GM12878 (cell line): ENCODE data around the gene IMMP2L. TPM values are rescaled to one million over a fixed set of nuclear protein-coding genes. Genes with fewer than 3 reads are reported as not detected.

ENCODE experiments used
- ATAC-seq: fragments of 200-7000 bp; cut with Tn5 transposase; 3 replicates; pipeline ENCODE4 v1.9.1; 2020; ENCODE audit warnings: mild to moderate bottlenecking, moderate library complexity
- BruUV-seq: library from RNA; stranded (reverse); fragments of 400-500 nt; replicated peaks from 2 replicates; lab custom pipeline; 2021; lab: Mats Ljungman, UMichigan
- CTCF ChIA-PET: fragments of 300-600 bp; sonication (Branson Sonifier 250); formaldehyde crosslinking; extraction: SDS; loops from one replicate; lab custom pipeline; 2021; ENCODE audit warnings: inconsistent platforms; lab: Yijun Ruan, JAX
- POLR2A ChIA-PET: fragments of 350-600 bp; formaldehyde crosslinking; extraction: SDS; loops from one replicate; lab custom pipeline; 2021; ENCODE audit warnings: inconsistent platforms; lab: Charles Lee
- RAD21 ChIA-PET: fragments of 300-600 bp; sonication (Branson Sonifier 250); formaldehyde crosslinking; loops from one replicate; lab custom pipeline; 2023; ENCODE audit warnings: antibody characterized with exemption; ENCODE audit not compliant: unreplicated experiment; lab: Charles Lee
- SMC1A ChIA-PET: fragments of 300-600 bp; sonication (Branson Sonifier 250); formaldehyde crosslinking; loops from one replicate; lab custom pipeline; 2023; ENCODE audit not compliant: unreplicated experiment, uncharacterized antibody; lab: Charles Lee
- DNase-seq: peaks from one replicate; pipeline ENCODE4 v3.0.0-alpha.2; 2011; ENCODE audit warnings: low read depth, low spot score
- FAIRE-seq: peaks from 3 replicates; lab custom pipeline; 2011; peaks lifted over from hg19 to GRCh38; lab: Jason Lieb, UNC
- H2AFZ ChIP-seq: 2 replicates; pipeline ENCODE4 v1.6.0; 2011; ENCODE audit warnings: low read depth, low read length, control low read depth; ENCODE audit not compliant: control insufficient read depth
- H3K27ac ChIP-seq: 2 replicates; pipeline ENCODE4 v1.5.1; 2011; ENCODE audit warnings: control low read depth; ENCODE audit not compliant: control insufficient read depth, insufficient read depth
- H3K27me3 ChIP-seq, 2 experiments: replicated peaks in 1 of 2; 2 replicates each; pipeline versions ENCODE4 v1.6.0 to v1.6.1; 2011; ENCODE audit warnings: low read length in 1 of 2; ENCODE audit not compliant: control insufficient read depth in 2 of 2, insufficient read depth in 2 of 2
- H3K36me3 ChIP-seq, 2 experiments: 2 replicates each; pipeline ENCODE4 v1.5.1; 2011; ENCODE audit warnings: low read length in 1 of 2; ENCODE audit not compliant: control insufficient read depth in 2 of 2, insufficient read depth in 2 of 2
- H3K4me1 ChIP-seq: 2 replicates; pipeline ENCODE4 v1.6.1; 2011; ENCODE audit warnings: mild to moderate bottlenecking, low read length, moderate library complexity, mixed read lengths; ENCODE audit not compliant: control insufficient read depth, insufficient read depth
- H3K4me2 ChIP-seq: 2 replicates; pipeline ENCODE4 v1.6.0; 2011; ENCODE audit warnings: control low read depth; ENCODE audit not compliant: control insufficient read depth, insufficient read depth
- H3K4me3 ChIP-seq: fragments of 200-600 bp; sonication (generic); 2 replicates; pipeline ENCODE4 v1.5.1; 2016
- H3K79me2 ChIP-seq: 2 replicates; pipeline ENCODE4 v1.6.0; 2011; ENCODE audit warnings: low read length; ENCODE audit not compliant: control insufficient read depth, insufficient read depth
- H3K9ac ChIP-seq: 2 replicates; pipeline ENCODE4 v1.8.0; 2011; ENCODE audit warnings: low read length, control low read depth, mixed read lengths; ENCODE audit not compliant: control insufficient read depth, insufficient read depth
- H3K9me3 ChIP-seq: replicated peaks from 3 replicates; pipeline ENCODE4 v1.5.1; 2011; ENCODE audit warnings: mild to moderate bottlenecking, low read length; ENCODE audit not compliant: control insufficient read depth, insufficient read depth
- H4K20me1 ChIP-seq: 2 replicates; pipeline ENCODE4 v1.6.0; 2011; ENCODE audit not compliant: control insufficient read depth, insufficient read depth
- ASH2L ChIP-seq: fragments of 300-600, 200-600 bp; sonication (generic); IDR thresholded peaks from 2 replicates; pipeline ENCODE4 v1.6.1; 2017; ENCODE audit warnings: low read depth, mild to moderate bottlenecking, borderline replicate concordance
- BCLAF1 ChIP-seq: fragments of 450-650 bp; IDR thresholded peaks from 2 replicates; pipeline ENCODE4 v1.6.1; 2017; ENCODE audit warnings: antibody characterized with exemption, mild to moderate bottlenecking, moderate library complexity
- CHD2 ChIP-seq: IDR thresholded peaks from 2 replicates; pipeline ENCODE4 v1.6.1; 2011; ENCODE audit warnings: low read depth, low read length, improper control_type of control experiment, borderline replicate concordance
- FOS ChIP-seq: IDR thresholded peaks from 3 replicates; pipeline ENCODE4 v1.6.1; 2011; ENCODE audit warnings: borderline replicate concordance; ENCODE audit not compliant: insufficient read length; ENCODE audit errors: extremely low read depth
- JUNB ChIP-seq: IDR thresholded peaks from 2 replicates; pipeline ENCODE4 v1.6.1; 2016; ENCODE audit warnings: antibody characterized with exemption, mild to moderate bottlenecking
- MTA3 ChIP-seq: IDR thresholded peaks from 2 replicates; pipeline ENCODE4 v1.6.1; 2012; ENCODE audit warnings: low read length, inconsistent platforms, borderline replicate concordance
- RAD51 ChIP-seq: fragments of 450-650 bp; IDR thresholded peaks from 2 replicates; pipeline ENCODE4 v1.6.1; 2016; ENCODE audit warnings: moderate library complexity, mild to moderate bottlenecking, inconsistent platforms
- RB1 ChIP-seq: fragments of 450-650 bp; formaldehyde crosslinking; IDR thresholded peaks from 2 replicates; pipeline ENCODE4 v1.6.1; 2017; ENCODE audit warnings: mild to moderate bottlenecking, borderline replicate concordance
- RCOR1 ChIP-seq: conservative IDR thresholded peaks from 2 replicates; pipeline ENCODE4 v1.6.1; 2012; ENCODE audit warnings: low read depth, low read length, improper control_type of control experiment
- RUNX3 ChIP-seq: IDR thresholded peaks from 2 replicates; pipeline ENCODE4 v1.6.1; 2012; ENCODE audit warnings: low read length, inconsistent platforms
- SIX5 ChIP-seq: IDR thresholded peaks from 2 replicates; pipeline ENCODE4 v1.6.1; 2011; ENCODE audit warnings: mild to moderate bottlenecking, low read depth, low read length, moderate library complexity; ENCODE audit not compliant: severe bottlenecking
- SMAD5 ChIP-seq: IDR thresholded peaks from 2 replicates; pipeline ENCODE4 v1.6.1; 2016; ENCODE audit warnings: antibody characterized with exemption, low read depth
- TBL1XR1 ChIP-seq: IDR thresholded peaks from 2 replicates; pipeline ENCODE4 v1.6.1; 2012; ENCODE audit warnings: low read depth, low read length, improper control_type of control experiment
- TCF7 ChIP-seq: IDR thresholded peaks from 2 replicates; pipeline ENCODE4 v1.6.1; 2014; ENCODE audit warnings: antibody characterized with exemption, borderline replicate concordance
- YY1 ChIP-seq: IDR thresholded peaks from 2 replicates; pipeline ENCODE4 v1.6.1; 2011; ENCODE audit warnings: low read depth, mild to moderate bottlenecking, low read length
- WGBS: methylation state at CpG from one replicate; pipeline ENCODE4 v1.1.6; 2016; ENCODE audit warnings: low lambda C conversion rate; ENCODE audit not compliant: insufficient replicate concordance, insufficient coverage; ENCODE audit errors: missing lambda C conversion rate; 5-methylcytosine and 5-hydroxymethylcytosine counted together
- in situ Hi-C: fragments of 300-500 bp; cut with MboI; formaldehyde crosslinking; loops from 9 replicates; pipeline ENCODE4 v1.14.3; 2018; ENCODE audit warnings: mixed read lengths
- intact Hi-C: fragments of 100-400 bp; cut with micrococcal nuclease; formaldehyde crosslinking; loops from one replicate; pipeline ENCODE4 v1.14.2; 2022; ENCODE audit not compliant: unreplicated experiment
- polyA plus RNA-seq, 11 experiments: library from polyadenylated mRNA; depleted of rRNA in 4 of 11; unstranded in 6 of 11; stranded (reverse) in 5 of 11; fragments of >200 nt; fragmentation: Nextera tagmentation in 4 of 11; fragmentation: Illumina TruSeq in 1 of 11; extraction: Ambion mirVana in 4 of 11; extraction: Trizol in 1 of 11; gene quantifications; 1 replicate in 1 of 11; 2 replicates in 10 of 11; pipeline versions ENCODE4 v1.2.1 to v1.2.3, GENCODE V29; 2011 to 2016; ENCODE audit warnings: inconsistent platforms in 2 of 11, missing spikeins in 2 of 11, low read depth in 1 of 11
- total RNA-seq, 4 experiments: library from RNA; depleted of rRNA in 3 of 4; stranded (reverse); fragments of >200 nt in 3 of 4; fragmentation: Illumina TruSeq in 1 of 4; extraction: Trizol in 1 of 4; gene quantifications; 2 replicates each; pipeline versions ENCODE4 v1.2.1 to v1.2.3, GENCODE V29; 2013 to 2021
- TF ChIP-seq, protein P1 (sequence below): fragments of 450-650 bp; IDR thresholded peaks from 2 replicates; pipeline ENCODE4 v1.6.1; 2017; ENCODE audit warnings: mild to moderate bottlenecking
- TF ChIP-seq, protein P2 (sequence below): fragments of 450-650 bp; IDR thresholded peaks from 2 replicates; pipeline ENCODE4 v1.6.1; 2018; ENCODE audit warnings: borderline replicate concordance, mild to moderate bottlenecking; ENCODE audit not compliant: partially characterized antibody

Gene IMMP2L
- total and polyA plus RNA-seq, 10 of the 15 experiments (the other 5 are each of a cell fraction or from before 2014, with no cell fraction given), result 12.6 to 46.3 (median 19.6) TPM

- TF ChIP-seq BCLAF1, result no peak
- no peak for TF ChIP-seq MTA3
- TF ChIP-seq, protein P1, sequence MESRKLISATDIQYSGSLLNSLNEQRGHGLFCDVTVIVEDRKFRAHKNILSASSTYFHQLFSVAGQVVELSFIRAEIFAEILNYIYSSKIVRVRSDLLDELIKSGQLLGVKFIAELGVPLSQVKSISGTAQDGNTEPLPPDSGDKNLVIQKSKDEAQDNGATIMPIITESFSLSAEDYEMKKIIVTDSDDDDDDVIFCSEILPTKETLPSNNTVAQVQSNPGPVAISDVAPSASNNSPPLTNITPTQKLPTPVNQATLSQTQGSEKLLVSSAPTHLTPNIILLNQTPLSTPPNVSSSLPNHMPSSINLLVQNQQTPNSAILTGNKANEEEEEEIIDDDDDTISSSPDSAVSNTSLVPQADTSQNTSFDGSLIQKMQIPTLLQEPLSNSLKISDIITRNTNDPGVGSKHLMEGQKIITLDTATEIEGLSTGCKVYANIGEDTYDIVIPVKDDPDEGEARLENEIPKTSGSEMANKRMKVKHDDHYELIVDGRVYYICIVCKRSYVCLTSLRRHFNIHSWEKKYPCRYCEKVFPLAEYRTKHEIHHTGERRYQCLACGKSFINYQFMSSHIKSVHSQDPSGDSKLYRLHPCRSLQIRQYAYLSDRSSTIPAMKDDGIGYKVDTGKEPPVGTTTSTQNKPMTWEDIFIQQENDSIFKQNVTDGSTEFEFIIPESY, result no peak
- no peak for TF ChIP-seq SMAD5
Observed at GRCh38 chr7:110948280-110948679, 614.0 kb downstream of the IMMP2L start (continued).

- intact Hi-C loops (no loop called here), in situ Hi-C loops (no loop called here)
- H3K4me2 ChIP-seq, result no peak overlapping the region
- 20% methylated on average over 3 of the region's 3 CpGs for WGBS
- H3K27ac ChIP-seq, result no peak overlapping the region
- ATAC-seq, result no peak
- no TSS peak for BruUV-seq
- ChIA-PET RAD21 (no interaction called here), POLR2A (no interaction called here), SMC1A (no interaction called here), CTCF (interaction anchor here (1.6 kb wide), 1 partner anchor 23 kb away, joined by 3 read pairs; no protein-coding TSS in a partner anchor)
- FAIRE-seq, result no peak
- H3K9ac ChIP-seq, result no peak overlapping the region
- H3K9me3 ChIP-seq, result no peaks in the 10 kb centered on the region
- H2AFZ ChIP-seq, result no peak overlapping the region
- H3K36me3 ChIP-seq, result no peaks in the 10 kb centered on the region
- no peak for DNase-seq
- H3K27me3 ChIP-seq, result no peaks in the 10 kb centered on the region
- no peaks in the 10 kb centered on the region for H4K20me1 ChIP-seq
- H3K79me2 ChIP-seq, result no peaks in the 10 kb centered on the region
- H3K4me3 ChIP-seq, result no peak overlapping the region
- H3K4me1 ChIP-seq, result no peaks in the 10 kb centered on the region
- TF ChIP-seq FOS (no peak), TBL1XR1 (no peak), JUNB (no peak), YY1 (no peak), RCOR1 (no peak), RUNX3 (no peak), RAD51 (no peak), CHD2 (no peak), ASH2L (no peak), SIX5 (no peak), TCF7 (no peak), RB1 (no peak)
- TF ChIP-seq, protein P2, sequence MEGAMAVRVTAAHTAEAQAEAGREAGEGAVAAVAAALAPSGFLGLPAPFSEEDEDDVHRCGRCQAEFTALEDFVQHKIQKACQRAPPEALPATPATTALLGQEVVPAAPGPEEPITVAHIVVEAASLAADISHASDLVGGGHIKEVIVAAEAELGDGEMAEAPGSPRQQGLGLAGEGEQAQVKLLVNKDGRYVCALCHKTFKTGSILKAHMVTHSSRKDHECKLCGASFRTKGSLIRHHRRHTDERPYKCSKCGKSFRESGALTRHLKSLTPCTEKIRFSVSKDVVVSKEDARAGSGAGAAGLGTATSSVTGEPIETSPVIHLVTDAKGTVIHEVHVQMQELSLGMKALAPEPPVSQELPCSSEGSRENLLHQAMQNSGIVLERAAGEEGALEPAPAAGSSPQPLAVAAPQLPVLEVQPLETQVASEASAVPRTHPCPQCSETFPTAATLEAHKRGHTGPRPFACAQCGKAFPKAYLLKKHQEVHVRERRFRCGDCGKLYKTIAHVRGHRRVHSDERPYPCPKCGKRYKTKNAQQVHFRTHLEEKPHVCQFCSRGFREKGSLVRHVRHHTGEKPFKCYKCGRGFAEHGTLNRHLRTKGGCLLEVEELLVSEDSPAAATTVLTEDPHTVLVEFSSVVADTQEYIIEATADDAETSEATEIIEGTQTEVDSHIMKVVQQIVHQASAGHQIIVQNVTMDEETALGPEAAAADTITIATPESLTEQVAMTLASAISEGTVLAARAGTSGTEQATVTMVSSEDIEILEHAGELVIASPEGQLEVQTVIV, result no peak
Observed at GRCh38 chr7:110947408-110947807, 614.9 kb downstream of the IMMP2L start.
